ENCODE results near the gene ZNF778. TPM values are rescaled to one million over a fixed set of nuclear protein-coding genes. Genes with fewer than 3 reads are reported as not detected.
A peak's percentile ranks its signal among the peaks of the same experiment; 100 is the strongest.

The ZNF778 gene
- total and polyA plus RNA-seq, 8 donors = 1.2 to 10.3 (median 5.5) TPM

DNA sequence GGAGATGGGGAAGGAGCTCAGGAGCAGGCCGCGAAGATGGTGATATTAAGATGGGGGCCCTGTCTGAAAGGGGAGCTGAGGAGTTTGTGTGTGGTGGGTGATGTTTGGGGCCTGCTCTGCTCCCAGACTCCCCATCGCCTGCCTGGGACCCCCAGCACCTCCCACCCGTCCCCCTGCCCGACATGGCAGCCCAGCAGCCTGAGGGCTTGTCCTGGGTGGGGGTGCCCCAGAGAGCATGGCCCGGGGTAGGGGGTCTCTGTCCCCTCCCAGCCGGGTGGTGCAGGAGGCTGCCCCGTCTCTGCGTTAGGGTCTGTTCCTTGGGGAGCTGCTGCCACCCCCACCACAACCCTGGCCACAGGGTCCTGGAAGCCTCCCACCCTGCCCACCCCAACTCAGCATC lies 40.8 kb upstream of the ZNF778 start:
- H3K9me3 ChIP-seq = no peaks in the 10 kb centered on the region
- H3K4me1 ChIP-seq = no peaks in the 10 kb centered on the region
- H3K27ac ChIP-seq = no peak overlapping the region
- H3K4me3 ChIP-seq = no peak overlapping the region
- FAIRE-seq = no peak
- intact Hi-C loops (cut with DNase I) = loop anchor here in 1 of 3 donors (10.0 kb wide), 1 partner anchor 362 kb away; the partner anchor contains the start of gene APRT
- DNase-seq = peak in 1 of 6 donors; percentile 72
- no peaks in the 10 kb centered on the region for H3K36me3 ChIP-seq
- WGBS, 2 donors = 67 to 75% methylated on average over 9 of the region's 9 CpGs
- no peak for ATAC-seq
- TF ChIP-seq, protein P1, sequence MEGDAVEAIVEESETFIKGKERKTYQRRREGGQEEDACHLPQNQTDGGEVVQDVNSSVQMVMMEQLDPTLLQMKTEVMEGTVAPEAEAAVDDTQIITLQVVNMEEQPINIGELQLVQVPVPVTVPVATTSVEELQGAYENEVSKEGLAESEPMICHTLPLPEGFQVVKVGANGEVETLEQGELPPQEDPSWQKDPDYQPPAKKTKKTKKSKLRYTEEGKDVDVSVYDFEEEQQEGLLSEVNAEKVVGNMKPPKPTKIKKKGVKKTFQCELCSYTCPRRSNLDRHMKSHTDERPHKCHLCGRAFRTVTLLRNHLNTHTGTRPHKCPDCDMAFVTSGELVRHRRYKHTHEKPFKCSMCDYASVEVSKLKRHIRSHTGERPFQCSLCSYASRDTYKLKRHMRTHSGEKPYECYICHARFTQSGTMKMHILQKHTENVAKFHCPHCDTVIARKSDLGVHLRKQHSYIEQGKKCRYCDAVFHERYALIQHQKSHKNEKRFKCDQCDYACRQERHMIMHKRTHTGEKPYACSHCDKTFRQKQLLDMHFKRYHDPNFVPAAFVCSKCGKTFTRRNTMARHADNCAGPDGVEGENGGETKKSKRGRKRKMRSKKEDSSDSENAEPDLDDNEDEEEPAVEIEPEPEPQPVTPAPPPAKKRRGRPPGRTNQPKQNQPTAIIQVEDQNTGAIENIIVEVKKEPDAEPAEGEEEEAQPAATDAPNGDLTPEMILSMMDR (IDR thresholded peaks at IDR 0.05) = no peak
- H3K27me3 ChIP-seq = no peaks in the 10 kb centered on the region

DNA sequence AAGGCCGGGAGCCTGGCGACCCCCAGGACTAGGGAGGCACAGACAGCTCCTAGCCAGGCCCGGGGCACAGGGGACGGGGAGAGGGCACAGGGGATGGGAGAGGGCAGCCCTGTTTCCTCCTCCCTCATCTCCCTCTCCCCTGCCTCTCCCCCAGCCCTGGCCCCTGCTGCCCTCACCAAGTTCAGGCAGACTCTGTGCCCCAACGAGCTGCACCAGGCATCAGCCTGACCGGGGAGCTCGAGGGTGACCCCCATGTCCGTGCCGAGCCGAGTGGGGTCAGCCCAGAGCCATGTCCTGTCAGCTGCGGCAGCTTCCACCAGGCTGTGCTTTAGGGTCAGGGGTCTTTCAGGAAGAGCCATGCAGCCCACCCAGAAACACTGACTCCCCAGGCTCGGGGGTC lies 40.0 kb upstream of the ZNF778 start:
- no peak for DNase-seq
- H3K4me3 ChIP-seq = no peak overlapping the region
- no peak for FAIRE-seq
- H3K27me3 ChIP-seq = no peaks in the 10 kb centered on the region
- H3K9me3 ChIP-seq = no peaks in the 10 kb centered on the region
- TF ChIP-seq, protein P1 (IDR thresholded peaks at IDR 0.05) = no peak
- WGBS, 2 donors = 46 to 53% methylated on average over 11 to 12 of the region's 12 CpGs
- intact Hi-C loops (cut with DNase I) = loop anchor here in 1 of 3 donors (10.0 kb wide), 1 partner anchor 363 kb away; the partner anchor contains the start of gene APRT
- H3K36me3 ChIP-seq = no peaks in the 10 kb centered on the region
- ATAC-seq = no peak
- H3K27ac ChIP-seq = no peak overlapping the region
- no peaks in the 10 kb centered on the region for H3K4me1 ChIP-seq

DNA sequence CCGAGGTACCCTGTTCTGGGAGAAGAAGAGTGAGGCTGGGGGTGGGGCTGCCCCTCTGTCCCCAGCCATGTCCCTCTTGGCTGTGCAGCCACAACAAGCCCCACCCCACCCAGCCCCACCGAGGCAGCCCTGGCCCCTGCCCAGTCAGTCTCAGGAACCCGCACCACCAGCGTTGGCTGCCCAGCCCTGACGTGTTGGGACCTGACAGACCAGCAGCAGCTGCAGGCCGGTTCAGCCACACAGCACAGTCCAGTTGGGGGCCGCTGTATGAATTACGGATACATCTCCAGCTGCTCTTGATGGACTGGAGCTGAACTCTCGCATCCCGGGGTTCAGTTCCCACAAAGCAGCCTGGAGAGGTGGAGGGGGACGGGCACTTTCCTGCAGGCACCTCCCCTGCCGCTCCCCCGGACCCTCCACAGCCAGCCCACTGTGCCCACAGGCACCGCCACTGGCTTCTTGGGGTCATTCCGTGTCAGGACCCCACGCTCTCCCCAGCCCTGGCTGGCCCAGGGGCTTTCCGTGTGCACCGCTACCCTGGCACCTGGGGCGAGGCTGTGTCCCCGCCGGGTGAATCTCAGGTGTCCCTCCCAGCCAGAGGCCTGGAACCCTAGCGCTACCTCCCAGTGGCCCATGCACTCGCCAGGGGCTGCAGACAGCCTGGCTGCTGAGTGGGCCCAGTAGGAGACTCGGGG lies 38.9 kb upstream of the ZNF778 start:
- Histone ChIP-seq H3K4me1 (no peaks in the 10 kb centered on the region), H3K27me3 (no peaks in the 10 kb centered on the region), H3K36me3 (no peaks in the 10 kb centered on the region), H3K9me3 (no peaks in the 10 kb centered on the region), H3K27ac (no peak overlapping the region), H3K4me3 (no peak overlapping the region)
- no peak for FAIRE-seq
- ATAC-seq = no peak
- 67 to 68% methylated on average over 24 of the region's 24 CpGs for WGBS, 2 donors
- TF ChIP-seq, protein P1 (IDR thresholded peaks at IDR 0.05) = no peak
- intact Hi-C loops (cut with DNase I) = loop anchor here in 1 of 3 donors (10.0 kb wide), 1 partner anchor 364 kb away; the partner anchor contains the start of gene APRT
- peak in 1 of 6 donors; percentile 68 for DNase-seq

DNA sequence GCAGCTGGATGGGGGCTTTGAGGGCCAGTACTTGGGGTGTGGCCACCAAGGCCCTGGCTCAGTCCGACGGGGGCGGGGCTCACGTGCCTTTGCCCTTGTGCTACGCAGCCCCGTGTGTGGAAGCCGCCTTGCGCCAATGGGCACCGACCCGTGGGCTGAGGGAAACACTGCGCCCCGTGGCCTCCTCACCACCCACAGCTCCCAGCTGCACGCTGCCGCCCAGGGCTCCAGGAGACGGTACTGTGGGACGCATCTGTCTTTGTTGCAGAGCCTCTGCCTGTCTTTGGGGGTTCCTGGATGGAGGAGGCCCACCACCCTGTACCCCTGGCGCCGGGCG lies 38.4 kb upstream of the ZNF778 start:
- TF ChIP-seq, protein P1 (IDR thresholded peaks at IDR 0.05) = no peak
- H3K4me3 ChIP-seq = no peak overlapping the region
- DNase-seq (no peak), FAIRE-seq (no peak), ATAC-seq (no peak)
- no peaks in the 10 kb centered on the region for H3K9me3 ChIP-seq
- H3K36me3 ChIP-seq = no peaks in the 10 kb centered on the region
- intact Hi-C loops (cut with DNase I) = loop anchor here in 1 of 3 donors (10.0 kb wide), 1 partner anchor 364 kb away; the partner anchor contains the start of gene APRT
- WGBS, 2 donors = 72 to 74% methylated on average over 19 of the region's 19 CpGs
- H3K27me3 ChIP-seq = no peaks in the 10 kb centered on the region
- no peaks in the 10 kb centered on the region for H3K4me1 ChIP-seq
- no peak overlapping the region for H3K27ac ChIP-seq
